Heart left ventricle (tissue), 13 donors: ENCODE measurements around the gene HACD2.

ENCODE experiments used
- POLR2A ChIP-seq, 2 donors: fragments of 450-650 bp; IDR thresholded peaks; one replicate each; pipeline ENCODE4 v1.6.1; 2017; ENCODE audit warnings: antibody characterized with exemption in 2 of 2, mild to moderate bottlenecking in 2 of 2, moderate library complexity in 2 of 2
- TF ChIP-seq, protein P1 (sequence below), 12 donors: fragments of 200-600 bp; sonication (generic) in 4 of 12; IDR thresholded peaks; one replicate each; pipeline versions ENCODE4 v1.5.0 to v1.8.0; 2018 to 2022; ENCODE audit warnings: antibody characterized with exemption in 12 of 12, mild to moderate bottlenecking in 5 of 12
- donor health status: ischemic (EF 13 %, LVEDD 7.1; RV severe dilation, severe dysfunction).
- donor health status: DM: no; HTN: yes; CAD: no.
- donor health status: DM: no; HTN: no; CAD: no.
- donor health status: ischemic (EF 25% LVEDD 6.9; RV normal size, moderate dysfunction).
- donor health status: ischemic (EF 25% LVEDD 5.7; RV mildly dilated, moderate dysfunction).
- donor health status: ischemic (EF 35%, LVEDD 5.7; RV mildly dilated, moderate dysfunction).
- donor health status: nonischemic (EF 11% LVEDD 7.7; RV severe dilation, severe dysfunction).
- donor health status: DM: yes; HTN: yes; CAD: no.
- donor health status: PGD.
- donor health status: ischemic (EF 29% LVEDD 5.4; RV normal size, mild dysfunction).
- donor health status: nonischemic (EF 23%, LVEDD 6.1; RV moderate dilation, normal function).

DNA sequence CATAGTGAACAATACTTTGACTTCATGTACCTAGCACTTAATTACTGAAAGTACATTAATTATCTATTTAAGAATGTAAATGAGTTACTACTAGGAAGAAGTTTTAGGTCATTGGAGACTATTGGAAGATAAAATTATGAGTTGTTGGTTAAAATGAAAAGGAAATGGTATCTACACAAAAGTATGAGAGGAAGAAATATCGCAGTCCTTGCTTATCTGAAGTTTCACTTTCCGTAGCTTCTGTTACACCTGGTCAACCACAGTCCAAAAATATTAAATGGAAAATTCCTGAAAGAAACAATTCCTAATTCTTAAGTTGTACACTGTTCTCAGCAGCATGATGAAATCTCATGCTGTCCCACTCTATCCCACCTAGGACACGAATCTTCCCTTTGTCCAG is 57.8 kb downstream of the HACD2 start:
- no peak for TF ChIP-seq POLR2A (IDR thresholded peaks at IDR 0.05)
- TF ChIP-seq, protein P1, sequence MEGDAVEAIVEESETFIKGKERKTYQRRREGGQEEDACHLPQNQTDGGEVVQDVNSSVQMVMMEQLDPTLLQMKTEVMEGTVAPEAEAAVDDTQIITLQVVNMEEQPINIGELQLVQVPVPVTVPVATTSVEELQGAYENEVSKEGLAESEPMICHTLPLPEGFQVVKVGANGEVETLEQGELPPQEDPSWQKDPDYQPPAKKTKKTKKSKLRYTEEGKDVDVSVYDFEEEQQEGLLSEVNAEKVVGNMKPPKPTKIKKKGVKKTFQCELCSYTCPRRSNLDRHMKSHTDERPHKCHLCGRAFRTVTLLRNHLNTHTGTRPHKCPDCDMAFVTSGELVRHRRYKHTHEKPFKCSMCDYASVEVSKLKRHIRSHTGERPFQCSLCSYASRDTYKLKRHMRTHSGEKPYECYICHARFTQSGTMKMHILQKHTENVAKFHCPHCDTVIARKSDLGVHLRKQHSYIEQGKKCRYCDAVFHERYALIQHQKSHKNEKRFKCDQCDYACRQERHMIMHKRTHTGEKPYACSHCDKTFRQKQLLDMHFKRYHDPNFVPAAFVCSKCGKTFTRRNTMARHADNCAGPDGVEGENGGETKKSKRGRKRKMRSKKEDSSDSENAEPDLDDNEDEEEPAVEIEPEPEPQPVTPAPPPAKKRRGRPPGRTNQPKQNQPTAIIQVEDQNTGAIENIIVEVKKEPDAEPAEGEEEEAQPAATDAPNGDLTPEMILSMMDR (IDR thresholded peaks at IDR 0.05), result no peak
